HT1080 (cell line): Measurements from ENCODE around the gene H2AZ2. TPM values are rescaled to one million over a fixed set of nuclear protein-coding genes. Genes with fewer than 3 reads are reported as not detected.
"Not testable (repeated sequence)": the region's sequence is repeated elsewhere in the genome, so short reads cannot be mapped to it uniquely, and the experiment has no call there.

Experiments used
- DNase-seq: peaks from one replicate; pipeline ENCODE4 v3.0.0-alpha.2; 2015; ENCODE audit warnings: low read depth
- total RNA-seq: library from RNA; depleted of rRNA; stranded (reverse); fragments of >200 nt; shearing (Covaris generic); gene quantifications from 2 replicates; pipeline ENCODE4 v1.2.3, GENCODE V29; 2014

H2AZ2 gene
- total RNA-seq, 1 experiment from 2014 or later: 397 TPM

DNA sequence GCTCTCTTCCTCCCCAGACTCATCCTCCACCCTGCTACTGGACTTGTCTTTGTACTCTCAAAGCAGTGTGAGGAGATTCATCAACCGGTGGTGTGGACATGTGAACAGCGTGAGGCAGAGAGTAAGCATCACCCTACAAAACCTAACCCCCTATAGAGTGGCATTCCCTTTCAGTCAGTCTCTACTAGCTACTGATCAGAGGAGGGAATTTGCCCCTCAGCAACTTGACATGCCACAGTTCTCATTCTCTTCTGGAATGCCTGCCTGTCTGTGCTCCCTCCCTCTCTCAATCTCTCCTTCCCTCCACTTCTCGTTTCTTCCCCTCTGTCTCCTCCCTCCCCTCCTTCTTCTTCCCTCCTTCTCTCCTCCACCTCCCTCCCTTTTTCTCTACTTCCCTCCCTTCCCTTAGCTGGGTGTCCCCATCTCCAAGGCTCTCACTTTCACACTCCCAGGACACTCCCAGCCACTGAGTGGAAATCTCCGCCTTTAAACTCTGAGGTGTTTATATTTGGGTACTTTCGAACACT lies 24.6 kb downstream of the H2AZ2 start:
- no peak for DNase-seq

DNA sequence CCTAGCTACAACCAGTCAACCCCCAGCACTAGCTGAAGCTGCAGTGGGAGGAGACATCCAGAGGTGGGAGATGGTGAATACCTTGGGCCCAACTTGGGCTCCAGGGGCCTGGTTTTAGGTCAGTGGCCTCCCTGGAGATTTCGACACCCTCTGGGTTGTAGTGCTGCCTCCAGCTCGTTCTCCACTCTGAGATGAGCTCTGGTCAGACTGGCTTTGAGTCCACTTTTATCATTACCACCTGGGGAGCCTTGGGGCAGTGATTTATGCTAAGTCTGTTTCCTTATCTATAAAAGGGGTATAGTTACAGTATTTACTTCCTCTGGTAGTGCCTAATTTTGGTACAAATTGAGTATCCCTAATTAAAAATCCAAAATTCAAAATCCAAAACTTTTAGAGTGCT lies 28.6 kb downstream of the H2AZ2 start:
- no peak for DNase-seq

DNA sequence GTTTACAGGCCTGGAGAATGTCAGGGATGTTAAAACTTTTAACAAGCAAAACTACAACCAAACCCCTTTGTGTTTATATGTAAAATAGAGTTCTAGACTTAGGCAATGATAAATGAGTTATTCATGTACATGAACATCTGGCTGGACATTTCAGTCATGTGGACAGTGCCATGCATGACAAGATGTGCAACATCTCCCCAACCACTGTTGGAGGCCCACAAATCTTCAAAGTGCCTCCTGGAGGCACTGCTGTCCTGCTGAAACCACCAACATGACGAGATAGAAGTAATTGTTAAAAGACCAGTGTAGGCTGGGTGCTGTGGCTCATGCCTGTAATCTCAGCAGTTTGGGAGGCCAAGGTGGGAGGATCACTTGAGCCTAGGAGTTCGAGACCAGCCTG lies 33.0 kb downstream of the H2AZ2 start:
- DNase-seq: no peak

DNA sequence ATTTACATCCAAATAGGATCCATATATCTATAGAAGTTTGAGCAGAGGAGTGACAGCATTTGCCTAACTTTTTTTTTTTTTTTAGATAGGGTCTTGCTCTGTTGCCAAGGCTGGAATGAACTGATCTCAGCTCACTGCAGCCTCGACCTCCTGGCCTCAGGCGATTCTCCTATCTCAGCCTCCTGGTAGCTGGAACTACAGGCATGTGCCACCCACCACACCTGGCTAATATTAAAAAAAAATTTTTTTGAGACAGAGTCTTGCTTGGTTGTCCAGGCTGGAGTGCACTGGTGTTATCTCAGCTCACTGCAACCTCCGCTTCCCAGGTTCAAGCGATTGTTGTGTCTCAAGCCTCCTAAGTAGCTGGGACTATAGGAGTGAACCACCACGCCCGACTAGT lies 36.3 kb downstream of the H2AZ2 start:
- no peak for DNase-seq

DNA sequence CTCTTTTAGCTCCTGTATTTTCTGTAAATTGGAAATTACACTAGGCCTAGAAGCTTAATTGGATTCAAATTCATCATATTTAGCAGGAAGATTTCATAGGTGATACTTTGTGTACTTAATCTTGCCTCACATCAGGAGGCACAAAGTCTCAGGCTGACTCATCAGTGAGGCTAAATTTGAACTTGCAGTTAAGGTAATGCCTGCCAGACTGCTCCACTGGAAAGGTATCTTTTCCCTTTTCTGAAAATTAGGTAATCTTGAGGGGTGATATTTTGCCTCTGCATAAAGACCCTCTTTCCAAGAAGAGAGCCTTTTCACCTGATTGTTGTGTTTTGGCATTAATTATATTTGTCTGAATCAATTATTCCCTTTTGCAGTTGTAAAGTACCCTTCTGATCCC lies 36.8 kb downstream of the H2AZ2 start:
- no peak for DNase-seq

DNA sequence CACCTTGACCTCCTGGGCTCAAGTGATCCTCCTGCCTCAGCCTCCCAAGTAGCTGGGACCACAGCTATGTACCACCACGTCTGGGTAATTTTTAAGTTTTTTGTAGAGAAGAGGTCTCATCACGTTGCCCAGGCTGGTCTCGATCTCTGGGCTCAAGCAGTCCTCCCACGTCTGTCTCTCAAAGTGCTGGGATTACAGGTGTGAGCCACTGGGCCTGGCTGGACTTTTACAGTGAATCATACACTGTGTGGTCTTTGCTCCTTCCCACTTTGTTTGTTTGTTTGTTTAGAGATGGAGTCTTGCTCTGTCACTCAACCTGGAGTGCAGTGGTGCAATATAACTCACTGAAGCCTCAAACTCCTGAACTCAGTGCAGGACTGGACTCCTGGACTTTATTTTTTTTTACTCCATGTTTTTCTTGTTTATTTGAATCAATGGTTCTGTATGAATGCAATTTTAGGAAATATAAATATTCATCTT lies 38.9 kb downstream of the H2AZ2 start:
- DNase-seq: no peak

DNA sequence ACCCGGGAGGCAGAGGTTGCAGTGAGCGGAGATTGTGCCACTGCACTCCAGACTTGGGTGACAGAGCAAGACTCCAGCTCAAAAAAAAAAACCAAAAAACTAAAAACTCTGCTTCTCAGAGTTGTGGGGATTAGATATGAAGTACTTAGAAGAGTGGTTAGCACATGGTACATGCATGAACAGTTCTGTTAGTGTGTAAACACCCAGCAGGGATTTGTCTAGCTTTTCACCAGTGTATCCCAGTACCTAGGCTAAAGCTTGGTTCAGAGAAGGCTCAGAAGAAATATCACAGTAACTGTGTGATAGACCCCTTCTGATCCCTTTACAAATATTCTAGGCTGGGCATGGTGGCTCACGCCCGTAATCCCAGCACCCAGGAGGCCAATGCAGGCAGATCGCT lies 41.9 kb downstream of the H2AZ2 start:
- no peak for DNase-seq

DNA sequence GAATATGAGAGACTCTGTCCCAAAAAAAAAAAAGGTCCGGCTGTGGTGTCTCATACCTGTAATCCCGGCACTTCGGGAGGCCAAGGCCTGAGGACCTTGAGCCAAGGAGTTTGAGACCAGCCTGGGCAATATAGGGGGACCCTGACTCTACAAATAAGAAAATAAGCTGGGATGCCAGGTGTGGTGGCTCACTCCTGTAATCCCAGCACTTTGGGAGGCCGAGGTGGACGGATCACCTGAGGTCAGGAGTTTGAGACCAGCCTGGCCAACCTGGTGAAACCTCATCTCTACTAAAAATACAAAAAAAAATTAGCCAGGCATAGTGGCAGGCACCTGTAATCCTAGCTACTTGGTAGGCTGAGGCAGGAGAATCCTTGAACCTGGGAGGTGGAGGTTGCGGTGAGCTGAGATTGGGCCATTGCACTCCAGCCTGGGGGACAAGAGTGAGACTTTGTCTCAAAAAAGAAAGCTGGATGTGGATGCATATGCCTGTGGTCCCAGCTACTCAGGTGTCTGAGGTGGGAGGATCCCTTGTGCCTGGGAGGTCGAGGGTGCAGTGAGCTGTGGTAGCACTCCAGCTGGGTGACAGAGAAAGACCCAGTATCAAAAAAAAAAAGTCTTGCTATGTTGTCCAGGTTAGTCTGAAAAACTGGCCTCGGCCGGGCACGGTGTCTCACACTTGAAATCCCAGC lies 43.9 kb downstream of the H2AZ2 start:
- DNase-seq: not testable (repeated sequence)

DNA sequence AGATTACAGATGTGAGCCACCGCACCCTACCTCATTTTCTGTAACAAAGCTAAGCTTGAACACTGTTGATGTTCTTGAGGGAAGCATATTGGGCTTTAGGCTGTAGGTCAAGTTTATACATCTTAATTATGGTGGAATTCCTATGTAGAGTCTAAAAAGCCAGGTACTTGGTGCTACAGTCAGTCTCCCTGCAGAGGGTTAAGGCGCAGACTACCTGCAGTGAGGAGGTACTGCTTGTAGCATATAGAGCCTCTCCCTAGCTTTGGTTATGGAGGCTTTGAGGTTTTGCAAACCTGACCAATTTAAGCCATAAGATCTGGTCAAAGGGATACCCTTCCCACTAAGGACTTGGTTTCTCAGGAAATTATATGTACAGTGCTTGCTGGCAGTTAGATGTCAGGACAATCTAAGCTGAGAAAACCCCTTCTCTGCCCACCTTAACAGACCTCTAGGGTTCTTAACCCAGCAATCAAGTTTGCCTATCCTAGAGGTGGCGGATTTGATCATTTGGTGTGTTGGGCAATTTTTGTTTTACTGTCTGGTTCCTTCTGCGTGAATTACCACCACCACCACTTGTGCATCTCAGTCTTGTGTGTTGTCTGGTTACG lies 45.4 kb downstream of the H2AZ2 start:
- DNase-seq: no peak

DNA sequence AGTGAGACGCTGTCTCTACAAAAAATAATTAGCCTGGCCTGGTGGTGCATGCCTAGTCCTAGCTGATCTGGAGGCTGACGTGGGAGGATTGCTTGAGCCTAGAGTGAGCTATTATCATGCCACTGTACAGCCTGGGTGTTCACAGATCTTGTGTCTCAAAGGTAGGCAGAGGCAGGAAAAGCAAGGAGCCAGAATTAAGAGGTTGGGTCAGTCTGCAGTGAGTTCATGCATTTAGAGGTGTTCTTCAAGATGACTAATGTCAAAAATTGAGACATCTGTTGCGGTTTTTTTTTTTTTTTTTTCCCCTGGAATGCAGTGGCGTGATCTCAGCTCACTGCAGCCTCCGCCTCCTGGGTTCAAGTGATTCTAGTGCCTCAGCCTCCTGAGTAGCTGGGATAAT lies 46.0 kb downstream of the H2AZ2 start:
- peak; percentile 71 for DNase-seq

DNA sequence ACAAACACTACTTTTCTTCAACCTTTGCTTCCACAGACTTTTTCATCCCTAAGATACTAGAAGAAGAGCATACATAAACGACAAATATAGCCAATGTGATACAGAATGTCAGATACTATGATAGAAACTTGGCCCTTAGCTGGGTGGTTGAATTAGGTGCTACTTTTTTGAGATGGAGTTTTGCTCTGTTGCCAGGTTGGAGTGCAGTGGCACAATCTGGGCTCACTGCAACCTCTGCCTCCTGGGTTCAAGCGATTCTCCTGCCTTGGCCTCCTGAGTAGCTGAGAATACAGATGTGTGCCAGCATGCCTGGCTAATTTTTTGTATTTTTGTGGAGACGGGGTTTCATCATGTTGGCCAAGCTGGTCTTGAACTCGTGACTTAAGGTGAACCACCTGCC lies 47.9 kb downstream of the H2AZ2 start:
- no peak for DNase-seq

DNA sequence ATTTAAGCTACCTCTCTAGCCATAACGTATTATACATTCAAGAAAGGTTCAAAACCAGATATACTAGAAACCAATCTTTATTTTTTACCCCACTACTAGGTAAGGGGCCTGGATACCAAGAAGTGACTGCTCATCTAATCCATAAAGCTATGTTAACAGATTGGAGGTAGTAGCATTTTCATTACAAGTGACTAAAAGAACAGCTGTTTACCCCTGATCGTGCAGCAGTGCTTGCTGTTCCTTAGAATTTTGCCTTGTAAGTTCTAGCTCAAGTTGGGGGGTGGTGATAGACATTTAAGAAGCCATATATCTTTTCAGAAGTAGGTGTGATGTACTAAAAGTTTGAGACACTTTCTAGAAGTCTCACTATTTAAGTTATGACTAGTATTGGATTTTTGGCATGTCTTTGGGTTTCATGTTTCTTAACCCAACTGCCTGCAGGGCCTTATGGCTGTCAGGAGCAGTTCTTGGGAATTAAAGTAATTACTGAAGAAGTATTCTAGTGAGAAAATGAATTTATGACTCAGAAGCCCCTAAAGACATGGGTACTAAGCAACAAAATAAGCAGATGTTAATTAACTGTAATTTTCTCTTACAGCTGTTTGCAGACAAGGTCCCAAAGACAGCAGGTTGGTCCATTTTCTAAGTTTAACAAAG lies 49.1 kb downstream of the H2AZ2 start:
- DNase-seq: no peak

DNA sequence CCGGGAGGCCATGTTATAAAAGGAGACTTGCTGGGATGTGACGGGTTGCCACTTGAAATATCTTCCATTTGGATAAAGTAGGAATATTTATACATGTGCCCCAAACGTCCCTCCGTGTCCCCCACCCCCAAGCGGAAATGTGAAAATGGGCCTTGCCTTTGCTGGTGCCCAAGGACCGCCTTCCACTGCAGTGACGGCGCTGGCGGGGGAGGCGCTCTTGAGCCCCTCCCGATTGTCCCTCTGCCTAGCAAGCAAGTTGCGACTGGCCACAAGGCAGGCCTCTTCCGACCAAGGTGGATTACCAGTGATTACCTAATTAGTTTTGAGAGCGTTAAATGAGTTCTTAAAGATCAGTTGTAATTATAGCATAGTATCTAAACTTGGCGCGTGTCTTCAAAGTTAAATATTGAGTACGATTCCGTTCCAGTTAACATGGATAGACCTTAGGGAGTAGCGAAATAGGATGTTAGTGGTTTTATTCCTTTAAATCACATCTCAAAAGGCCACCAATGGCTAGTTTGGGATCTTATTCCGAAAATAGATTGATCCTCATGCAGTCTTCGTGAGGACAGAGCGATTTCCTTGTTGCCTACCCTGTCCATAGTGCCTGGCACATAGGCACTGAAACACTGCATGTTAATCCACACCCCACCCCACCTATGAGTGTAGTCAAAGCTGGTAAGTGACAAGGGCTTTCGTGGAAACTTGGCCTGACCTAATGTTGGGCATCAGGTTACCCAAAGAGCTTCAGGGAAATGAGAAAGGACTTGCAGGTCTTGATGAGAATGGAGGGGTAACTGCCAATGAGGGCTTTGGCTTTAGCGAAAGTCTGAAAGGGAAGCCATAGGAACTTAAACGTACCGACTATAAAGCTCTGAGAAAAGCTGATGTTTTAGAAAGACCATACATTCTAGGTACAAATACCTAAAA lies 50.3 kb downstream of the H2AZ2 start:
- peak; percentile 88 for DNase-seq

DNA sequence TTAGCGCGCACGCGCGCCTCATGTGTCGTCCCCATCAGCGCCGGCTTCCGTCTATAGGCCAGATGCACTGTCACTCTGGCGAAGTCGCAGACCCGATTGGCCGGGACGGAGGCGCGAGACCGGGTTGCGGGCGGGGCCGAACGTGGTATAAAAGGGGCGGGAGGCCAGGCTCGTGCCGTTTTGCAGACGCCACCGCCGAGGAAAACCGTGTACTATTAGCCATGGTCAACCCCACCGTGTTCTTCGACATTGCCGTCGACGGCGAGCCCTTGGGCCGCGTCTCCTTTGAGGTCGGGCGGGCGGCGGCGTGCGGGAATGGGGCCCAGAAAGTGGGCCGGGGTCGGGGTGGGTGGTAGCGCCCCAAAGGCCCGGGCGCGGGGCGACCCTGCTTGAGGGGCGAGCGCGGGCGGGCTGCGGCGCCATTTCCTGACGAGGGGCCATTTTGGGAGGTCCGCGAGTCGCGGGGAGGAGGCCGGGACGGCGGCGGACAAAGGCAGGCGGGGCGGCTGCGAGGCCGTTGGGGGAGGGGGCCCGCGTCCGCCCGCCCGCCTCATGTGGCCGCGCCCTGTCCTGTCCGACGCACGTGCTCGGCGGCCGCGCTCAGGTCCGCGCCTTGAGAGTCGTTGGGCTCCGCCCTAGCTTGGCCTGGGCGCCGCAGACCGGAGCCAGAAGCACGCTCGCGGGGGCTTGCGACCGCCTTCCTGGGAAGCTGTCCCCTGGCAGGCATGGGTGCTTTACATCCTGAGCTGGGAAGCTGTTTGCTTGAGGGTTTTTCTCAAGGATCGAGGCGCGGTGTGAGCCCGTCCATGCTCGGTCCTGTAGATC lies 51.2 kb downstream of the H2AZ2 start, which contains the start of gene PPIA:
TSS of gene PPIA (plus strand) at position 178 of the 825 bp plus-strand sequence. CDS start at position 222, 44 bp downstream.
- DNase-seq: peak; percentile 93

DNA sequence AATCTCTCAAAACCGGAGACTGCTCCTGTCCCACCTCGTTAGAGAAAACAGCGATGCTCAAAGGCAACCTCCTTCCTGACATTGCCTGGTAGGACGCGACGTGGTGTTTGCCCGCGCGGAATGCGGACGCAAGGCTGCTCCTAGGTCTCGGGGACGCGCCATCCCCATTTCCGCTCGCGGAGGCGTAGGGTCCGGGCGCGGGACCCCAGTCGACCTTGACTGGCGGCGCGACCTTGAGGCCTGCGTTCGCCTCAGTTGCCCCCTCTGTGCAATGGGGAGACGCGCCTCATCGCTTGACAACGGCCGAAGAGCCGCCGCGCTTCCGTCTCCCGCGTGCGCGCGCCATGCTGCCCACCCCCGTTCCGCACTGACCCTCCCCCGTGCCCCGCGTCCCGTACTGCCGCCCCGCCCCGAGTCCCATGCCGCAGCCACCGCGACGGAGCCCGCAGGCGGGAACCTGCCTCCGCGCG lies 51.8 kb downstream of the H2AZ2 start:
- no peak for DNase-seq

DNA sequence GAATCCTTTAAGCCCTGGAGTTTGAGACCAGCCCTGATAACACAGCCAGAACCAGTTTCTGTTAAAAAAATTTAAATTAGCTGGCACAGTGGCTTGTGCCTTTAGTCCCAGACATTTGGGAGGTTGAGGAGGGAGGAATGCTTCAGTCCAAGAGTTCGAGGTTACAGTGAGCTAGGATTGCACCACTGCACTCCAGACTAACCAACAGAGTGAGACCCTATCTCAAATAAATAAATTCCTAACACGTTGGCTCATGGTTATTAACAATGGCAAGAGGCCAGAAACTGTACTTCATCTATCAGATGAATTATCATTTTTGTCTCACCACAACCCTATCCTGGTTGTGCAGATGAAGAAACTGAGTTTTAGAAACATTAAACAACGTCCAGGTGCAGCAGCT lies 53.6 kb downstream of the H2AZ2 start:
- no peak for DNase-seq

DNA sequence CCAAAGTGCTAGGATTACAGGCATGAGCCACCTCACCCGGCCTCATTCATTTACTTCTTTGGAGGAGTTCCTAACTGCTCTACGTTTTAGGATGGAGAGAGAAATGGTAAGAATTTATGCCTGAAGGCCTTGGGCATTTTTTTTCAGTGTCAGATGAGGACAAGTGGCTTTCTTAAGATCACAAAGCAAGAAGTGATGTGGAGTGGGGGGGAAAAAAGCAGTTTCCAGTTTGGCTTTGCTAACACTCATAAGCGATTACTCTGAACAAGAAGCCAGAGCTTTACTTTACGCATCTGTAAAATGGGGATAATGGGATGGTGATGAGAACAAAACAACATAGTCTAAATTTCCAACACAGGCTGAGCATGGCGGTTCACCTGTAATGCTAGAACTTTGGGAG lies 54.0 kb downstream of the H2AZ2 start:
- DNase-seq: no peak

DNA sequence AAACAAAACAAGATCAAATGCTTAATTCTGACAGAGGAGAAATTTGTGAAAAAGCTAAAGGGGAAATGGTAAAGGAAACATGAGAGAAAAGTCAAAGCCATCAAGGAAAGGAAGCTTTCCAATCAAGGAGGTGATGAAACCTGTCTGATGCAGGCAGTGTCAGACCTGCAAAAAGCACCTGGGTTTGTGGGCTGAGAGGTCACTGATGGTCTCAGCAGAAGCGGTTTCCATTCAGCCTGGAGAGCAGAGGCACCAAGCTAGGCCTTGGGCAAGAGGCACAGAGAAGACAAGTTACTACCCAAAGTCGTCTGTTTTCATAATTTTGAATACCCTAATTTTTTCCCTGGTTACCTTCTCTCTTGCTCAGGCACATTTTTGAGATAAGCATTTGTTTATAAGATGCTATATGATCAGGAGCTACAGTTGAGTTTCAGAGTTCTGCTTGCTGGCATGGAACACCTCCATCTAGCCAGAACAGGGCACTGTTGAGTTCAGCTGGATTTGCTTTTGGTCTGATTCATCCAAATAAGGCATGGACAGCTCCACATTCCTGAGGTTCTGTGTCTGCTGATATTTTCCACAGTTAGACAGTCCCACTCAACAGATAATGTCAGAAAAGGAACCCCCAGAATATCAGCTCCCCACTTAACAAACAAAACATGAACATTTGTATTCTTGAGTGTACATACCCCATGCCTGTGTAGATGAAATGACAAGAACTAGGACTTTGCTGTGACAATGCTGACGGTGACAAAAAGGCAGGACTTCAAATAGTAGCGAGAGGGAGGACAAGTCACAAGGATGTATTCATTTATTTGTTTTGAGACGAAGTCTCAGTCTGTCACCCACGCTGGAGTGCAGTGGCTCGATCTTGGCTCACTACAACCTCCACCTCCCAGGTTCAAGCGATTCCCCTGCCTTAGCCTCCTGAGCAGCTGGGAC lies 56.3 kb downstream of the H2AZ2 start:
- no peak for DNase-seq

DNA sequence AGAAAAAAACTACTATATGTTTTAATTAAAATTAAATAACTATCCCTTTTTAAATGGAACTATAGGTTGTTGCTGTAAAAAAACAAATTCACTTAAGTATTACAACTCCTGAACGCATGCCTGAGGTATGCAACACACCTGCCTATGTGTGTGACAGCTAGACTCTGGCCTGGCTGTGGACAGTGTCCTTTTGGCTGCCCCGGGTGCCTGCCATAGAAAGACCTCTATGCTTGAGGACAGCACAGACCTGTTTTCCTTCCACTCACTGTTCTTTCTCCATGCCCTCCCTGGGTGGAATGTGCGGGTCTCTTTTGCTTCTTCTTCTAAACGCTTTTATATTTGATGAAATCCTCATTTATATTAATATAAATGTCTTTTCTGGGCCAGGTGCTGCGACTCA lies 57.9 kb downstream of the H2AZ2 start:
- no peak for DNase-seq
